Fibroblast of peridontal ligament (primary cell): Measurements from ENCODE around the gene CEP162.
"Not testable (repeated sequence)": the region's sequence is repeated elsewhere in the genome, so short reads cannot be mapped to it uniquely, and the experiment has no call there.

ENCODE experiments used
- DNase-seq: peaks from one replicate; pipeline ENCODE4 v3.0.0-alpha.2; 2010; ENCODE audit errors: extremely low read depth

CEP162 gene

DNA sequence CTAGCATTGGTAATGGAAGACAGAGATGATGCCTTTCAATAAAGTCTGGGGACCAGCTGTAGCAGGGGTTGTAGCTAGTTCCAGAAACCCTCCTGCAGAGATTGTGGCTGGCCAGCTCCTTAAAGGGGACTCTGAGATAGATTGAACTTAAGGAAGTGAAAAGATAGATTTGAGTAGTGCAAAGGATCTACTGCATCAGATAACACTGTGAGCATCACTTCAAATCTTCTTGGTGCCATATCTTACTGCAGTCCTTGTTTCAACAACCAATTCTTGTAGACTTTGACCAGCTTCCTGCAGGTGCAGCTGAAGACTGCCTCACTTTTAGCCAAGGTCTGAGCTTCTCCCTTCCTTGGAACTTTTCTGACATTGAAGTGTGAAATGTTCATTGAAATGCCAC lies 14.8 kb upstream of the CEP162 start:
- no peak for DNase-seq

DNA sequence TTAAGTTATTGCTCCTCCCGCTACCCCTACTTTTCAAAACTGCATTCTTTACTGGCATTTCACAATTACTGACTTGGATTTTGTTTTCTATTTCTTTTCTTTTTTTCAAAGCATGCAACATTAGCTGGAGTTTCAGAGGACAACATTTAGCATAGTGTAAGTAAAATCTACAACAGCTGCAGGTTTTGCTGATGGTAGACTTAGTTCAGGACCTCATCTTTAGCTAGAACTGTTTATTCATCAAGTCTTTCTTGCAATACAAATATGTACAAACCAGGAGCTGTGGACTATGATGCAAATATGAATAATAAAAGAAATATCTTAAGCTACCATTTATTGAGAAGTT lies 728 bp upstream of the CEP162 start:
- DNase-seq: no peak

GRCh38 chr6:84227044-84227433 lies 404 bp downstream of the CEP162 start:
- DNase-seq: peak; percentile 2

GRCh38 chr6:84224251-84224650 lies 3.2 kb downstream of the CEP162 start:
- peak; percentile 58 for DNase-seq

DNA sequence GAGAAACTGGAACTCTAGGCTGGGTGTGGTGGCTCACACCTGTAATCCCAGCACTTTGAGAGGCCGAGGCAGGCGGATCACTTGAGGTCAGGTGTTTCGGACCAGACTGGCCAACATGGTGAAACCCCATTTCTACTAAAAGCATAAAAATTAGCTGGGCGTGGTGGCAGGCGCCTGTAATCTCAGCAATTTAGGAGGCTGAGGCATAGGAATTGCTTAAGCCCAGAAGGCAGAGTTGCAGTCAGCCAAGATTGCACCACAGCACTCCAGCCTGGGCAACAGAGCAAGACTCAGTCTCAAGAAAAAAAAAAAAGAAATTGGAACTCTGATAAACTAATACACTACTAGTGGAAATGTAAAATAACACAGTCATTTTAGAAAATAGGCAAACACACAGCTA lies 3.8 kb downstream of the CEP162 start:
- not testable (repeated sequence) for DNase-seq

DNA sequence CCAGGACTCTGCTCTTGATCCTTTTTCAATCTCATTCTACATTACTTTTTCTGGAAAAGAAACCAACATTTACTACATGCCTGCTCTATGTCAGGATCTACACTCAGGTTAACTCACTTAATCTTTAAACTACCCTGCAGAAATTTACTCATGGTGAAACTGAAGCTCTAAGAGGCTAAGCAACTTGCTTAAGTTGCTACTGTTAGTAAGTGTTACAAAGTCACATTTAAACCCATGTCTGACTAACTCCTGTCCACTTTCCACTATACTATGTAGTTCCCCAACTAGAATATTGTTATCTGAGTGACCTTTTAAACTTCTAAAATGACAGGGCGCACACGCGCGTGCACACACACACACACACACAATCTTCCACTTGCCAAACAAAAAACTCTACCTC lies 5.0 kb downstream of the CEP162 start:
- DNase-seq: no peak

DNA sequence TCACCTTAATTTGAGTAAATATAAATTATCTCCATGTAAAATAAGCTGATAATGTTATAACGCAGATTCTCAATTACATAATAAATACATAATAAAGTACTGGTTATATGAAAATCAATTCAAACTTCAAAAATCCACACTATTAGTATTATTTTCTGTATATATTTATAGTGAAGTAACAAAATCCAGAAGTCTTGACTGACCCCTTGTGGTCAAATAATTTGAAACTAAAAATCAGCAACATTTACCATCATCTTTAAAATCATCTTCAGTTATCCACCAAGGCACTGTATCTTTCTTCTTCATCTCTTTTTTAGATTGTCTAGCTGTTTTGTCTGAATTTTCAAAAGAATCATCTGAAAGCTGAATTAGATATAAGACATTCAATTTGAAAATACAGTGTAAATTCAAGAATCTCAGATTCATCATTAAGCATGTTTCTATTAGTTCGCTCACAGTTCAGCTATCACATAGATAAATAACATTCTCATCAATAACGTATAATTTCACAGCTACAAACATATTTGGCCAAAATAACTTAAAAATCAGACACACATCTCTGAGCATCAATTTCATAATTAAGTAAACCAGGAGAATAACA lies 6.5 kb downstream of the CEP162 start:
- DNase-seq: peak; percentile 67

- no peak for DNase-seq
Measured at GRCh38 chr6:84218091-84218490, 9.4 kb downstream of the CEP162 start.

- no peak for DNase-seq
Measured at GRCh38 chr6:84213217-84213616, 14.2 kb downstream of the CEP162 start.

DNA sequence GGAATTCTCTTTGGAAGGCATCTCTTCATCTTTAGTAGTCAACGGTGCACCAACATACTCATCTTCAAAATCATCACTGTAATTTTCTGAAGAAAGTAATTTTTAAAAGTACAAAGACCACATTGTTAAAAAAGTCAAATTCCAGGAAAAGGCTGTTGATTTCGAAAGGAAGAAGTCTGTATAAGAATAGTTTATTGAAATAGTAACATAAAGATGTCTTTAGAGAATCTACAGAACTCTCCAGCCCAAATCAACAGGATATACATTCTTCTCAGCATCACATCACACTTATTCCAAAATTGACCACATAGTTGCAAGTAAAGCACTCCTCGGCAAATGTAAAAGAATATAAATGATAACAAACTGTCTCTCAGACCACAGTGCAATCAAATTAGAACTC lies 23.4 kb downstream of the CEP162 start:
- no peak for DNase-seq

DNA sequence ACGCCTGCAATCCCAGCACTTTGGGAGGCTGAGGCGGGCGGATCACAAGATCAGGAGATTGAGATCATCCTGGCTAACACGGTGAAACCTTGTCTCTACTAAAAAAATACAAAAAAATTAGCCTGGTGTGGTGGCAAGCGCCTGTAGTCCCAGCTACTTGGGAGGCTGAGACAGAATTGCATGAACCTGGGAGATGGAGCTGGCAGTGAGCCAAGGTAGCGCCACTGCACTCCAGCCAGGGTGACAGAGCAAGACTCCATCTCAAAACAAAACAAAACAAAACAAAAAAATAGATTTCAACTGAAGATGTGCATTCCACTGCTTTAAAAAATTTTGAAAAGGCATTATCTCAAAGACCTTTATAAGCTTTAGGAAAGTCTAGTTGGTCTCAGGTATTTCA lies 27.5 kb downstream of the CEP162 start:
- not testable (repeated sequence) for DNase-seq

GRCh38 chr6:84197708-84198107 lies 29.7 kb downstream of the CEP162 start:
- DNase-seq: peak; percentile 30

GRCh38 chr6:84193114-84193708 lies 34.2 kb downstream of the CEP162 start:
- DNase-seq: peak; percentile 42

GRCh38 chr6:84191802-84192201 lies 35.6 kb downstream of the CEP162 start:
- no peak for DNase-seq

DNA sequence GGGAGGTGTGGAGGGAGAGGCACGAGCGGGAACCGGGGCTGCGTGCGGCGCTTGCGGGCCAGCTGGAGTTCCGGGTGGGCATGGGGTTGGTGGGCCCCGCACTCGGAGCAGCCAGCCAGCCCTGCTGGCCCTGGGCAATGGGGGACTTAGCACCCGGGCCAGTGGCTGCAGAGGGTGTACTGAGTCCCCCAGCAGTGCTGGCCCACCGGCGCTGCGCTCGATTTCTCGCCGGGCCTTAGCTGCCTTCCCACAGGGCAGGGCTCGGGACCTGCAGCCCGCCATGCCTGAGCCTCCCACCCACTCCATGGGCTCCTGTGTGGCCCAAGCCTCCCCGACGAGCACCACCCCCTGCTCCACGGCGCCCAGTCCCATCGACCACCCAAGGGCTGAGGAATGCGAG lies 38.1 kb downstream of the CEP162 start:
- DNase-seq: not testable (repeated sequence)

DNA sequence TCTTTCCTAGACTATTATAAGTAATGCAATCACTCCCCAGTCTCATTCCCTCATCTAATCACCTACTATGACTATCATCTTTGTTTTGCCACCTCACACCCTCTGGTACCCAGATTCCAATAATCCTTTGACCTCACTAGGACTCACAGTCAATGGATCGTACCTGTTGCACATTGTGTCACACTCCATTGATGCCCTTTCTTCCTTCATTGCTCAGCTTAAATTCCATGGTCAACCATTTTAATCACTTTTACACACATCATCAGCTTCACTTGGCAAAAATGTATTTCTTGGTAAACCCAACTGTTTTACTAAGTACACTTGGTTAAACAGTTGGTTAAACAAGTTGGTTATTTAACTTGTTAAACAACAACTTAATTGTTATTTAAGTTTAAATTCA lies 44.0 kb downstream of the CEP162 start:
- DNase-seq: no peak

DNA sequence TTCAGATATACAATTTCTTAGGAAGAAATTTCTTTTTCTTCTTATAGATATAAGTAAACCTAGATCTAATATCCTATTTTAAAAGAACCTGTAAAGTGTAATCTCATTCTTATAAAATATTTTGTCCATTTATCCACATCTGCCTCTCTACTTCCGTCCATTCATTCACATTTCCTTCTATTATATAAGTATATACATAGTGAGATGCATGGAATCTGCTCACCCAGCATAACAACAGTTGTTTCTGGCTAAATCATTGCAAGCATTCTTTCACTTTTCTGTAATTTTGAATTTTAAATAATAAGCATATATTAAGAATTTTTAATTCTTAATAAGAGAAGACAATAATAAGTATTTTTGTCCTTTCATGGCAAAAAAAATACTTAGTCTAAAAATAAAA lies 45.4 kb downstream of the CEP162 start:
- no peak for DNase-seq

- DNase-seq: no peak
Measured at GRCh38 chr6:84177241-84177640, 50.2 kb downstream of the CEP162 start.

DNA sequence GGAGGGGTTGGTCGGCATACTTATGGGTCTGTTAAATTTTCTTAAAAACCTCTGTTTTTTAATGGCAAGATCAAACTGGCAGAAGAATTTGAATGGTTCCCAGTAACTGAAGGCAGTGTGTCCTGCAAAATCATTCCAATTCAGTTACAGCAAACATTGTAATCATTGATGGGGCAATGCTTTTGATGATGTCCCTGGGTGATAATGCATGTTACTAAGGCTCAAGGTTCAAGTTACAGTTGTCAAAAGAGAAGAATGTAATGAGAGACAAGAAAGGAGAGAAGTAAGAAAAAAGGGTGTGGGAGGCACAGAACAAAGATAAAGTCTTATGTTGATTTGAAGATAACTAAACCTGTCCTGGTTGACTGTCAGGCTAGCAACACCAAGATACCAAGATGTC lies 54.9 kb downstream of the CEP162 start:
- no peak for DNase-seq

DNA sequence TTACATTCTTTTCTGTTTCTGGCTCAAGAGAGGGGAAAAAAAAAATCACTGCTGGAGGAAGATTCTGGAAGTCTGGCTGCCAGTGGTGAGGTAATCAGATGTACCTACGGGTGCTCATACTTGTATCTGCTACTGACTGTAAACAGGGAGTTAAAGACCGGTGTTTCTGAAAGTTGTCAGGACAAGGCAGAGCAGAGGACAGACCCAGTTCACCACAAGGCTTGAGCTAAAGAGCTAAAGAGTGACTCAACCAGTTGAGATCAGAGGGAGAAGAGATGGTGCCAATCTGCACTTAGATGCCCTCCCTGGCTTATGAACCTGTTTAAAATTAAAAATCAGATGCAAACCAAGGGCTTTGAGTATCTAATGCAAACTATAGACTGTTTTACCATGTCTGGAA lies 55.4 kb downstream of the CEP162 start:
- DNase-seq: no peak

DNA sequence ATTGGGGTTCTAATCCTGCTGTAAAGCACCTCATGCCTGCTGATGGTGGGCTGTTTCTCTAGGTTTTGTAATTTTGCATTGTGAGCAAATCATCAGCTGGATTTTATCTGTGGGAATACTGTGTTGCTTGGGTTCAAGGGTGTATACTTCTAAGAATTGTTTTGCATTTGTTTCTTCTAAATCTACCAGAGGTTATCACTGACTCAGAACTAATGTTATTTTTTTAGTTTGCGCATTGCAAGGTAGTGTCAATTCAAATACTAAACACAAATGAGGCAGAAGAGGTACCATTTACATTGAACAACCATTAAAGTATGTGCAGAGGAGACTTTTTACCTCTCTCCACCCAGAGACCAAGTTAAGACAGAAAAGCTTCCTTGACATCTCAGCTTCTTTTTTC lies 60.0 kb downstream of the CEP162 start:
- no peak for DNase-seq

DNA sequence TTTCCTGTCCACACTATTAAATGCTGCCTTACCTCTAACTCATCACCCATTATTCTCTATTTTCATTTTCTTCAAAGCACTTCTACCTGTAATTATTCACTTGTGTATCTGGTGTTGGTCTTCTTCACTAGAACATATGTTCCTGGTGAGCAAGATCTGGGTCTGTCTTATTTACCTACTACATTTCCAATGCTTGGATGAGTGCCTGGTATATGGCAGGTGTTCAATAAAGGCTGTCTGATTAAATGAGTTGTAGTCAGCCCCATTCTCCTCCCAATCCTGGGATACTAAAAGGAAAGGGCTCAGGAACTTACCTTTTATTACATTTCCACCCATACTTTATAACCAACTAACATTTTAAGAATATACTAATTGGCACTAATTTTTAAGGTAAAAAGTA lies 61.0 kb downstream of the CEP162 start:
- no peak for DNase-seq

DNA sequence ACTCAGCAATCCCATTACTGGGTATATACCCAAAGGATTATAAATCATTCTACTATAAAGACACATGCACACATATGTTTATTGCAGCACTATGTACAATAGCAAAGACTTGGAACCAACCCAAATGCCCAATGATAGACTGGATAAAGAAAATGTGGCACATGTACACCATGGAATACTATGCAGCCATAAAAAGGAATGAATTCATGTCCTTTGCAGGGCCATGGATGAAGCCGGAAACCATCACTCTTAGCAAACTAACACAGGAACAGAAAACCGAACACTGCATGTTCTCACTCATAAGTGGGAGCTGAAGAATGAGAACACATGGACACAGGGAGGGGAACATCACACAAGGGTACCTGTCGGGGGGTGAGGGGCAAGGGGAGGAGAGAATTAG lies 63.1 kb downstream of the CEP162 start:
- DNase-seq: not testable (repeated sequence)

DNA sequence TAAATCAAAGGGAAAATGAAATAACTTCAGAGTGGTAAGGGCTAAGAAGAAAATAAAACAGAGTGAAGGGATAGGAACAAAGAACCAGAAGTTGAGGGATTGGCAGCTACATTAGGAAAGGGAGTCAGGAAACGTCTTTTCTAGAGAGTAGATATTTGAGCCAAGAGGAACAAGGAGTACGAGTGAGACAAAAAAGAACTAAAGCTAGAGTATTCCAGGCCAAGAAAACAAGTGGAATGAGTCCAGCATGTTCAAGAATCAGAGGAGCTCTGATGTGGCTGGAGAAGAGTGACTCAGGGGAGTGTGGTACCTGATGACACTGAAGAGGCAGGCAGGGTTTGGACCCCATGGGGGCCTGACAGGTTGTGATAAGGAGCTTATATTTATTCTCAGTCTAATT lies 66.3 kb downstream of the CEP162 start:
- DNase-seq: no peak
